Measurements from ENCODE around the gene PIK3CB. TPM values are rescaled to one million over a fixed set of nuclear protein-coding genes. Genes with fewer than 3 reads are reported as not detected.

PIK3CB gene
- total and polyA plus RNA-seq, 10 of the 15 experiments (the other 5 are each of a cell fraction or from before 2014, with no cell fraction given): 5.0 to 18.4 (median 10.4) TPM

DNA sequence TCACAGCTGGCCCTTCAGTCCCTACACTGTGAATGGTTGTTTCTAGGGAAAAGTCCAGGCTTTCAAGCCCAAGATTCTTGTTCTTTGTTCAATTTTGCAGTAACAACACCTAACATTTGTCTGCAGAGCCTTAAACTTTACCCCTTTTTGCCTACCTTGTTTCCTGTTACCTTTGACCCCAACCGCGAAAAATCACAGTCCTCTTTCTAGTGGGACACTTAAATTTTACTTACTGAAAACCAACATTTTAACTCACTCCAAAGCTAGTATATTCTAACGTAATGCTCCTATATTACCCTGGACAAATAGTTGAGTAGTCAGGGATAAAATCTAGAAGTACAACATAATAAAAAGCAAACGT is 649 bp upstream of the PIK3CB start (continued):
- TF ChIP-seq RUNX3 (IDR thresholded peaks at IDR 0.05; ENCODE audit: low read length) (no peak), SPI1 (IDR thresholded peaks at IDR 0.05; ENCODE audit: borderline replicate concordance, insufficient read depth, low read depth, low read length) (no peak), ESRRA (IDR thresholded peaks at IDR 0.05; ENCODE audit: low read length) (no peak), TBL1XR1 (IDR thresholded peaks at IDR 0.05; ENCODE audit: low read depth, low read length) (no peak), MTA3 (IDR thresholded peaks at IDR 0.05; ENCODE audit: borderline replicate concordance, low read length) (no peak), TARDBP (IDR thresholded peaks at IDR 0.05; ENCODE audit: borderline replicate concordance) (no peak), WRNIP1 (IDR thresholded peaks at IDR 0.05; ENCODE audit: borderline replicate concordance, low read depth, low read length) (no peak), YBX1 (IDR thresholded peaks at IDR 0.05) (no peak), EP300 (IDR thresholded peaks at IDR 0.05; ENCODE audit: borderline replicate concordance in 1 of 2, control insufficient read depth in 1 of 2, low read depth in 2 of 2, low read length in 2 of 2) (no peak)
- TF ChIP-seq, protein P1, sequence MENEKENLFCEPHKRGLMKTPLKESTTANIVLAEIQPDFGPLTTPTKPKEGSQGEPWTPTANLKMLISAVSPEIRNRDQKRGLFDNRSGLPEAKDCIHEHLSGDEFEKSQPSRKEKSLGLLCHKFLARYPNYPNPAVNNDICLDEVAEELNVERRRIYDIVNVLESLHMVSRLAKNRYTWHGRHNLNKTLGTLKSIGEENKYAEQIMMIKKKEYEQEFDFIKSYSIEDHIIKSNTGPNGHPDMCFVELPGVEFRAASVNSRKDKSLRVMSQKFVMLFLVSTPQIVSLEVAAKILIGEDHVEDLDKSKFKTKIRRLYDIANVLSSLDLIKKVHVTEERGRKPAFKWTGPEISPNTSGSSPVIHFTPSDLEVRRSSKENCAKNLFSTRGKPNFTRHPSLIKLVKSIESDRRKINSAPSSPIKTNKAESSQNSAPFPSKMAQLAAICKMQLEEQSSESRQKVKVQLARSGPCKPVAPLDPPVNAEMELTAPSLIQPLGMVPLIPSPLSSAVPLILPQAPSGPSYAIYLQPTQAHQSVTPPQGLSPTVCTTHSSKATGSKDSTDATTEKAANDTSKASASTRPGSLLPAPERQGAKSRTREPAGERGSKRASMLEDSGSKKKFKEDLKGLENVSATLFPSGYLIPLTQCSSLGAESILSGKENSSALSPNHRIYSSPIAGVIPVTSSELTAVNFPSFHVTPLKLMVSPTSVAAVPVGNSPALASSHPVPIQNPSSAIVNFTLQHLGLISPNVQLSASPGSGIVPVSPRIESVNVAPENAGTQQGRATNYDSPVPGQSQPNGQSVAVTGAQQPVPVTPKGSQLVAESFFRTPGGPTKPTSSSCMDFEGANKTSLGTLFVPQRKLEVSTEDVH (IDR thresholded peaks at IDR 0.05; ENCODE audit: low read depth, partially characterized antibody): no peak
- TF ChIP-seq, protein P2, sequence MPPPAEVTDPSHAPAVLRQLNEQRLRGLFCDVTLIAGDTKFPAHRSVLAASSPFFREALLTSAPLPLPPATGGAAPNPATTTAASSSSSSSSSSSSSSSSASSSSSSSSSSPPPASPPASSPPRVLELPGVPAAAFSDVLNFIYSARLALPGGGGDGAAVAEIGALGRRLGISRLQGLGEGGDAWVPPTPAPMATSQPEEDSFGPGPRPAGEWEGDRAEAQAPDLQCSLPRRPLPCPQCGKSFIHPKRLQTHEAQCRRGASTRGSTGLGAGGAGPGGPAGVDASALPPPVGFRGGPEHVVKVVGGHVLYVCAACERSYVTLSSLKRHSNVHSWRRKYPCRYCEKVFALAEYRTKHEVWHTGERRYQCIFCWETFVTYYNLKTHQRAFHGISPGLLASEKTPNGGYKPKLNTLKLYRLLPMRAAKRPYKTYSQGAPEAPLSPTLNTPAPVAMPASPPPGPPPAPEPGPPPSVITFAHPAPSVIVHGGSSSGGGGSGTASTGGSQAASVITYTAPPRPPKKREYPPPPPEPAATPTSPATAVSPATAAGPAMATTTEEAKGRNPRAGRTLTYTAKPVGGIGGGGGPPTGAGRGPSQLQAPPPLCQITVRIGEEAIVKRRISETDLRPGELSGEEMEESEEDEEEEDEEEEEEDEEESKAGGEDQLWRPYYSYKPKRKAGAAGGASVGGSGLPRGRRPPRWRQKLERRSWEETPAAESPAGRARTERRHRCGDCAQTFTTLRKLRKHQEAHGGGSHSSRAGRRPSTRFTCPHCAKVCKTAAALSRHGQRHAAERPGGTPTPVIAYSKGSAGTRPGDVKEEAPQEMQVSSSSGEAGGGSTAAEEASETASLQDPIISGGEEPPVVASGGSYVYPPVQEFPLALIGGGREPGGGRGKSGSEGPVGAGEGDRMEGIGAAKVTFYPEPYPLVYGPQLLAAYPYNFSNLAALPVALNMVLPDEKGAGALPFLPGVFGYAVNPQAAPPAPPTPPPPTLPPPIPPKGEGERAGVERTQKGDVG (CRISPR knock-in tag; IDR thresholded peaks at IDR 0.05): no peak
